Heart left ventricle (tissue), 13 donors: ENCODE data around the gene LHX5.

Experiments used
- CTCF ChIP-seq, 12 donors: fragments of 200-600 bp; sonication (generic) in 4 of 12; IDR thresholded peaks; one replicate each; pipeline versions ENCODE4 v1.5.0 to v1.8.0; 2018 to 2022; ENCODE audit warnings: antibody characterized with exemption in 12 of 12, mild to moderate bottlenecking in 5 of 12
- POLR2A ChIP-seq, 2 donors: fragments of 450-650 bp; IDR thresholded peaks; one replicate each; pipeline ENCODE4 v1.6.1; 2017; ENCODE audit warnings: antibody characterized with exemption in 2 of 2, mild to moderate bottlenecking in 2 of 2, moderate library complexity in 2 of 2
- donor health status: ischemic (EF 13 %, LVEDD 7.1; RV severe dilation, severe dysfunction).
- donor health status: DM: no; HTN: yes; CAD: no.
- donor health status: DM: no; HTN: no; CAD: no.
- donor health status: ischemic (EF 25% LVEDD 6.9; RV normal size, moderate dysfunction).
- donor health status: ischemic (EF 25% LVEDD 5.7; RV mildly dilated, moderate dysfunction).
- donor health status: ischemic (EF 35%, LVEDD 5.7; RV mildly dilated, moderate dysfunction).
- donor health status: nonischemic (EF 11% LVEDD 7.7; RV severe dilation, severe dysfunction).
- donor health status: DM: yes; HTN: yes; CAD: no.
- donor health status: PGD.
- donor health status: ischemic (EF 29% LVEDD 5.4; RV normal size, mild dysfunction).
- donor health status: nonischemic (EF 23%, LVEDD 6.1; RV moderate dilation, normal function).

DNA sequence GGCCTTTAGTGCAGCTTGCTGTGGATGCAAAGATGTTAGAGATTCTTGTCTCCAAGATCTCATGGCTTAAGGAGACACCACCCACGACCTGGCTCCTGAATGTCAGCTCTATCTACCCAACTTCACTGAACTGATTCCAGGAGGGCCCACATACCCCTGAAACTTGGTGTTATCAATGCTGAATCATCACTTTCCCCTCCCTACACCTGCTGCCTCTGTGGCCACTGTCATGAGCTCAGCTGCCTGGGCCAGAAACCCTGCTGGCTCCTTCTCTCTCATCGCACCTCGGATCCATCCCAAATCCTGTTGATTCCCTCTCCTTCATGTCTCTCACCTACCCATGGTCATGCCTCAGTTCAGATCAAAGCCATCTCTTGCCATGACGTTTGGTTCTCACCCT lies 15.1 kb upstream of the LHX5 start:
- TF ChIP-seq CTCF (IDR thresholded peaks at IDR 0.05): no peak
- TF ChIP-seq POLR2A (IDR thresholded peaks at IDR 0.05): no peak
